HepG2 (cell line): ENCODE results near the gene CAPN14. TPM values are rescaled to one million over a fixed set of nuclear protein-coding genes. Genes with fewer than 3 reads are reported as not detected.

Experiments
- ATAC-seq: fragments of 200-7000 bp; cut with Tn5 transposase; 3 replicates; pipeline ENCODE4 v1.9.1; 2020; ENCODE audit warnings: mild to moderate bottlenecking, moderate library complexity
- BruUV-seq: library from RNA; stranded (reverse); fragments of 400-500 nt; replicated peaks from 2 replicates; lab custom pipeline; 2021; lab: Mats Ljungman, UMichigan
- CTCF ChIA-PET: fragments of 300-600 bp; formaldehyde crosslinking; extraction: SDS; loops from one replicate; lab custom pipeline; 2021; ENCODE audit warnings: low total read pairs, inconsistent platforms, low intra/inter-chr PET ratio; lab: Yijun Ruan, JAX
- POLR2A ChIA-PET: fragments of 350-600 bp; sonication (Branson Sonifier 250); formaldehyde crosslinking; loops from one replicate; lab custom pipeline; 2020; ENCODE audit warnings: antibody characterized with exemption, inconsistent platforms; lab: Yijun Ruan, JAX
- DNase-seq: peaks from one replicate; pipeline ENCODE4 v3.0.0-alpha.2; 2015; ENCODE audit warnings: low spot score
- FAIRE-seq: peaks from 3 replicates; lab custom pipeline; 2011; peaks lifted over from hg19 to GRCh38; lab: Jason Lieb, UNC
- H2AFZ ChIP-seq: one replicate; pipeline ENCODE4 v1.6.1; 2011; ENCODE audit warnings: low read length, inconsistent platforms
- H3K27ac ChIP-seq: fragments of 300-600 bp; 3 replicates; pipeline ENCODE4 v1.8.0; 2011; ENCODE audit warnings: mixed run types, mild to moderate bottlenecking, mixed read lengths, low read length, inconsistent platforms; ENCODE audit not compliant: insufficient read depth; ENCODE audit errors: extremely low read length
- H3K27me3 ChIP-seq, 2 experiments: fragments of 200-600 bp in 1 of 2; 2 replicates in 1 of 2; 3 replicates in 1 of 2; pipeline versions ENCODE4 v1.6.0 to v1.8.0; 2011; ENCODE audit warnings: low read length in 2 of 2, mild to moderate bottlenecking in 2 of 2, moderate library complexity in 2 of 2, inconsistent platforms in 1 of 2; ENCODE audit not compliant: insufficient read depth in 2 of 2, control insufficient read depth in 1 of 2
- H3K36me3 ChIP-seq, 2 experiments: fragments of 200-600 bp in 1 of 2; replicated peaks in 1 of 2; 2 replicates in 1 of 2; 3 replicates in 1 of 2; pipeline versions ENCODE4 v1.5.1 to v1.8.0; 2011; ENCODE audit warnings: low read length in 2 of 2, inconsistent platforms in 1 of 2; ENCODE audit not compliant: insufficient read depth in 2 of 2, control insufficient read depth in 1 of 2
- H3K4me1 ChIP-seq: 2 replicates; pipeline ENCODE4 v1.5.1; 2012; ENCODE audit warnings: low read length, inconsistent platforms; ENCODE audit not compliant: insufficient read depth
- H3K4me2 ChIP-seq: 2 replicates; pipeline ENCODE4 v1.6.0; 2011; ENCODE audit warnings: low read depth, low read length, inconsistent platforms
- H3K4me3 ChIP-seq, 3 experiments: fragments of 200-600 bp in 1 of 3; sonication (generic), shearing (Covaris generic) in 1 of 3; replicated peaks in 1 of 3; 2 replicates each; pipeline ENCODE4 v1.5.1; 2011 to 2016; ENCODE audit warnings: low read length in 3 of 3, inconsistent platforms in 2 of 3, low read depth in 2 of 3, mild to moderate bottlenecking in 2 of 3, control low read depth in 1 of 3, mixed read lengths in 1 of 3; ENCODE audit not compliant: insufficient read depth in 1 of 3
- H3K79me2 ChIP-seq: one replicate; pipeline ENCODE4 v1.6.1; 2011; ENCODE audit warnings: low read length, inconsistent platforms; ENCODE audit not compliant: insufficient read depth
- H3K9ac ChIP-seq: 2 replicates; pipeline ENCODE4 v1.6.0; 2011; ENCODE audit warnings: mild to moderate bottlenecking, low read depth, low read length, inconsistent platforms; ENCODE audit not compliant: insufficient read depth
- H3K9me3 ChIP-seq: 2 replicates; pipeline ENCODE4 v1.5.1; 2012; ENCODE audit warnings: mild to moderate bottlenecking, low read length
- H4K20me1 ChIP-seq: 2 replicates; pipeline ENCODE4 v1.6.0; 2011; ENCODE audit warnings: inconsistent platforms, mild to moderate bottlenecking, low read length, moderate library complexity; ENCODE audit not compliant: insufficient read depth
- EHMT2 ChIP-seq: fragments of 200-600 bp; sonication (generic); IDR thresholded peaks from 2 replicates; pipeline ENCODE4 v1.7.0; 2017; ENCODE audit warnings: antibody characterized with exemption, low read depth, low read length, borderline replicate concordance
- ELK4 ChIP-seq: sonication (generic); formaldehyde crosslinking; IDR thresholded peaks from 2 replicates; pipeline ENCODE4 v1.9.0; 2021; ENCODE audit warnings: missing genetic modification reagents, borderline replicate concordance
- HNF4A ChIP-seq: sonication (generic); formaldehyde crosslinking; IDR thresholded peaks from 2 replicates; pipeline ENCODE4 v1.4.0; 2020; ENCODE audit warnings: missing genetic modification reagents
- RFX3 ChIP-seq: IDR thresholded peaks from 2 replicates; pipeline ENCODE4 v1.6.1; 2016; ENCODE audit warnings: missing biosample characterization, missing genetic modification reagents
- ZNF639 ChIP-seq: conservative IDR thresholded peaks from 2 replicates; pipeline ENCODE4 v1.6.1; 2018; ENCODE audit warnings: missing genetic modification reagents
- ZSCAN31 ChIP-seq: sonication (generic); formaldehyde crosslinking; IDR thresholded peaks from 2 replicates; pipeline ENCODE4 v1.5.0; 2020; ENCODE audit warnings: low read depth, mild to moderate bottlenecking, missing genetic modification reagents
- WGBS: methylation state at CpG from one replicate; pipeline ENCODE4 v1.1.6; 2017; ENCODE audit warnings: low lambda C conversion rate; 5-methylcytosine and 5-hydroxymethylcytosine counted together
- in situ Hi-C: cut with HindIII; loops from 2 replicates; pipeline ENCODE4 v1.10.0; 2017; ENCODE audit warnings: low pct_unique_long_range_greater_than_20kb; ENCODE audit not compliant: extremely low pct_ligation_motif_present
- intact Hi-C: fragments of 100-400 bp; cut with micrococcal nuclease; formaldehyde crosslinking; loops from one replicate; pipeline ENCODE4 v1.10.0; 2022; ENCODE audit not compliant: unreplicated experiment
- polyA plus RNA-seq, 8 experiments: library from polyadenylated mRNA; depleted of rRNA in 3 of 8; stranded (reverse) in 7 of 8; unstranded in 1 of 8; fragments of >200 nt; fragmentation: Illumina TruSeq in 4 of 8; extraction: Trizol in 4 of 8; gene quantifications; 2 replicates each; pipeline versions ENCODE4 v1.2.1 to v1.2.3, GENCODE V29; 2011 to 2016; ENCODE audit warnings: low read depth in 4 of 8, missing spikeins in 1 of 8, mixed read lengths in 1 of 8; ENCODE audit not compliant: insufficient read depth in 1 of 8
- total RNA-seq, 5 experiments: library from RNA; depleted of rRNA; stranded (reverse); fragments of >200 nt; fragmentation: Illumina TruSeq; extraction: Trizol; gene quantifications; 2 replicates each; pipeline ENCODE4 v1.2.3, GENCODE V29; 2016; ENCODE audit warnings: low read depth in 1 of 5

CAPN14 gene
- total and polyA plus RNA-seq, 2 of the 13 experiments (the other 11 are each of a cell fraction or from before 2014, with no cell fraction given) = not detected

GRCh38 chr2:31131871-31132270 is 85.4 kb downstream of the CAPN14 start:
- POLR2A ChIA-PET = no interaction called here
- Histone ChIP-seq H3K27ac (no peak overlapping the region), H3K4me2 (no peak overlapping the region), H2AFZ (no peak overlapping the region), H3K36me3 (no peaks in the 10 kb centered on the region), H3K4me1 (no peaks in the 10 kb centered on the region), H4K20me1 (no peaks in the 10 kb centered on the region), H3K9me3 (no peaks in the 10 kb centered on the region), H3K9ac (no peak overlapping the region), H3K79me2 (no peaks in the 10 kb centered on the region), H3K4me3 (no peak overlapping the region), H3K27me3 (peaks cover 0 to 41% of the 10 kb centered on the region in 2 experiments; a peak in 3 of 5 replicates)
- no peak for FAIRE-seq
- in situ Hi-C loops = no loop called here
- intact Hi-C loops = no loop called here
- whole genome bisulfite sequencing = 0% methylated on average over 4 of the region's 4 CpGs
- CTCF ChIA-PET = no interaction called here
- no peak for DNase-seq
- no TSS peak for BruUV-seq
- ATAC-seq = no peak
- TF ChIP-seq HNF4A (no peak), ZNF639 (CRISPR knock-in tag) (no peak), ELK4 (no peak), RFX3 (CRISPR knock-in tag) (no peak), ZSCAN31 (no peak), EHMT2 (no peak)
